ENCODE measurements around the gene ABTB2. TPM values are rescaled to one million over a fixed set of nuclear protein-coding genes. Genes with fewer than 3 reads are reported as not detected.

Gene ABTB2
- total and polyA plus RNA-seq, 2 experiments from 2014 or later: 2.6 to 12.1 TPM

DNA sequence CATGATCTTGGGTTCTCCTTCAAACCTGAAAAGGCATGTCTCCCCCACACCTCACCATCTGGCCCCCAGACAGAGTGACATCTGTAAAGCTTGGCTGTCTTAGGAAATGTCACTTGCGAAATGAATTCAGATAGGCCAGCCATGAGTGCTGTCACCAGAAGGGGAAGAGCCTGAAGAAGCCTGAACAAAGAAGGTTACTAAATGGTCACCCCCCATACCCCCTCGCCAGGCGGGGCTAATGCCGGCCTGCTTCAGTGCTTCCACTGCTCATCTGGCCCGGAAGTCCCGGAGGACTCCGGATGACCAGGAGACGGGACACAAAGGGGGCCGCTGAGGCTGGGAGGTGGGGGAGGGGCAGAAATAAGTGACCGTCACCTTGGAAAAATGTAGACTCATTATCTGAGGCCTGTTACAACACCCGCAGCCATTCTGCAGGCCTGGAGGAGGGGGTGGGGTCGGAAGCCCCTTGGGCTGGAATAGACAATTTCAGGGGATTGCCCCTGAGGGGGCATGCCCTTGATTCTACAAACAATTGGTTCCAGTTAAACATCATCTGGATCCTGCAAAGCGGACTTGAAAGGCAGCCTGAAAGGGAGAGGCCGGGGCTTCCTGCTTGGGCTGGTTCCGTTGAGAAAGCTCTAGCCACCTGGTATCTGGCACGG lies 209.2 kb downstream of the ABTB2 start (continued):
- TF ChIP-seq JUNB (IDR thresholded peaks at IDR 0.05; ENCODE audit: unreplicated experiment) (no peak), EZH2phosphoT487 (IDR thresholded peaks at IDR 0.05; ENCODE audit: unreplicated experiment) (no peak), REST (IDR thresholded peaks at IDR 0.05; ENCODE audit: unreplicated experiment) (no peak), ZNF331 (CRISPR knock-in tag; IDR thresholded peaks at IDR 0.05; ENCODE audit: low read depth) (no peak), EZH2 (IDR thresholded peaks at IDR 0.05; ENCODE audit: low read depth, unreplicated experiment) (no peak), ZNF114 (CRISPR knock-in tag; IDR thresholded peaks at IDR 0.05) (no peak)
- TF ChIP-seq, protein P1, sequence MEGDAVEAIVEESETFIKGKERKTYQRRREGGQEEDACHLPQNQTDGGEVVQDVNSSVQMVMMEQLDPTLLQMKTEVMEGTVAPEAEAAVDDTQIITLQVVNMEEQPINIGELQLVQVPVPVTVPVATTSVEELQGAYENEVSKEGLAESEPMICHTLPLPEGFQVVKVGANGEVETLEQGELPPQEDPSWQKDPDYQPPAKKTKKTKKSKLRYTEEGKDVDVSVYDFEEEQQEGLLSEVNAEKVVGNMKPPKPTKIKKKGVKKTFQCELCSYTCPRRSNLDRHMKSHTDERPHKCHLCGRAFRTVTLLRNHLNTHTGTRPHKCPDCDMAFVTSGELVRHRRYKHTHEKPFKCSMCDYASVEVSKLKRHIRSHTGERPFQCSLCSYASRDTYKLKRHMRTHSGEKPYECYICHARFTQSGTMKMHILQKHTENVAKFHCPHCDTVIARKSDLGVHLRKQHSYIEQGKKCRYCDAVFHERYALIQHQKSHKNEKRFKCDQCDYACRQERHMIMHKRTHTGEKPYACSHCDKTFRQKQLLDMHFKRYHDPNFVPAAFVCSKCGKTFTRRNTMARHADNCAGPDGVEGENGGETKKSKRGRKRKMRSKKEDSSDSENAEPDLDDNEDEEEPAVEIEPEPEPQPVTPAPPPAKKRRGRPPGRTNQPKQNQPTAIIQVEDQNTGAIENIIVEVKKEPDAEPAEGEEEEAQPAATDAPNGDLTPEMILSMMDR (conservative IDR thresholded peaks at IDR 0.05; ENCODE audit: low read depth in 2 of 2): no peak

- Mint-ChIP-seq H3K4me1 (peaks cover 3% of the 10 kb centered on the region; the same call in 1 of the 3 replicates), H3K27me3 (ENCODE audit: insufficient read depth, low read depth, poor library complexity) (peaks cover 14% of the 10 kb centered on the region), H3K9me3 (no peaks in the 10 kb centered on the region; the same call in 2 of the 3 replicates), H3K27ac (no peak overlapping the region), H3K4me3 (no peak overlapping the region), H3K36me3 (ENCODE audit: low read depth) (peaks cover 68% of the 10 kb centered on the region)
- H3K36me3 ChIP-seq (ENCODE audit: insufficient read depth): peaks cover 29% of the 10 kb centered on the region
- no peak overlapping the region for H3K4me3 ChIP-seq
- H3F3A ChIP-seq (replicated peaks; ENCODE audit: low read depth): 0 out of 2 replicates have a peak, but pooled peaks cover 5% of the 10 kb centered on the region
- no peaks in the 10 kb centered on the region for H3K9me2 ChIP-seq (ENCODE audit: insufficient read depth)
- no peak overlapping the region for H3K4me2 ChIP-seq
- H3K27ac ChIP-seq (ENCODE audit: low read depth): no peak overlapping the region
- H3K27me3 ChIP-seq (ENCODE audit: insufficient read depth): no peaks in the 10 kb centered on the region
- no peaks in the 10 kb centered on the region for H3K79me2 ChIP-seq (replicated peaks; ENCODE audit: insufficient read depth)
- H2AFZ ChIP-seq: no peak overlapping the region
- ATAC-seq (no peak), DNase-seq (ENCODE audit: low spot score) (no peak)
- peaks cover 5% of the 10 kb centered on the region; the same call in 1 of the 2 replicates for H4K20me1 ChIP-seq (replicated peaks; ENCODE audit: insufficient read depth)
- no peaks in the 10 kb centered on the region for H3K4me1 ChIP-seq (ENCODE audit: insufficient read depth)
- no peak for TF ChIP-seq ZNF114 (CRISPR knock-in tag; IDR thresholded peaks at IDR 0.05)
- TF ChIP-seq STAT1 (IDR thresholded peaks at IDR 0.05; ENCODE audit: unreplicated experiment): no peak
- TF ChIP-seq, protein P2, sequence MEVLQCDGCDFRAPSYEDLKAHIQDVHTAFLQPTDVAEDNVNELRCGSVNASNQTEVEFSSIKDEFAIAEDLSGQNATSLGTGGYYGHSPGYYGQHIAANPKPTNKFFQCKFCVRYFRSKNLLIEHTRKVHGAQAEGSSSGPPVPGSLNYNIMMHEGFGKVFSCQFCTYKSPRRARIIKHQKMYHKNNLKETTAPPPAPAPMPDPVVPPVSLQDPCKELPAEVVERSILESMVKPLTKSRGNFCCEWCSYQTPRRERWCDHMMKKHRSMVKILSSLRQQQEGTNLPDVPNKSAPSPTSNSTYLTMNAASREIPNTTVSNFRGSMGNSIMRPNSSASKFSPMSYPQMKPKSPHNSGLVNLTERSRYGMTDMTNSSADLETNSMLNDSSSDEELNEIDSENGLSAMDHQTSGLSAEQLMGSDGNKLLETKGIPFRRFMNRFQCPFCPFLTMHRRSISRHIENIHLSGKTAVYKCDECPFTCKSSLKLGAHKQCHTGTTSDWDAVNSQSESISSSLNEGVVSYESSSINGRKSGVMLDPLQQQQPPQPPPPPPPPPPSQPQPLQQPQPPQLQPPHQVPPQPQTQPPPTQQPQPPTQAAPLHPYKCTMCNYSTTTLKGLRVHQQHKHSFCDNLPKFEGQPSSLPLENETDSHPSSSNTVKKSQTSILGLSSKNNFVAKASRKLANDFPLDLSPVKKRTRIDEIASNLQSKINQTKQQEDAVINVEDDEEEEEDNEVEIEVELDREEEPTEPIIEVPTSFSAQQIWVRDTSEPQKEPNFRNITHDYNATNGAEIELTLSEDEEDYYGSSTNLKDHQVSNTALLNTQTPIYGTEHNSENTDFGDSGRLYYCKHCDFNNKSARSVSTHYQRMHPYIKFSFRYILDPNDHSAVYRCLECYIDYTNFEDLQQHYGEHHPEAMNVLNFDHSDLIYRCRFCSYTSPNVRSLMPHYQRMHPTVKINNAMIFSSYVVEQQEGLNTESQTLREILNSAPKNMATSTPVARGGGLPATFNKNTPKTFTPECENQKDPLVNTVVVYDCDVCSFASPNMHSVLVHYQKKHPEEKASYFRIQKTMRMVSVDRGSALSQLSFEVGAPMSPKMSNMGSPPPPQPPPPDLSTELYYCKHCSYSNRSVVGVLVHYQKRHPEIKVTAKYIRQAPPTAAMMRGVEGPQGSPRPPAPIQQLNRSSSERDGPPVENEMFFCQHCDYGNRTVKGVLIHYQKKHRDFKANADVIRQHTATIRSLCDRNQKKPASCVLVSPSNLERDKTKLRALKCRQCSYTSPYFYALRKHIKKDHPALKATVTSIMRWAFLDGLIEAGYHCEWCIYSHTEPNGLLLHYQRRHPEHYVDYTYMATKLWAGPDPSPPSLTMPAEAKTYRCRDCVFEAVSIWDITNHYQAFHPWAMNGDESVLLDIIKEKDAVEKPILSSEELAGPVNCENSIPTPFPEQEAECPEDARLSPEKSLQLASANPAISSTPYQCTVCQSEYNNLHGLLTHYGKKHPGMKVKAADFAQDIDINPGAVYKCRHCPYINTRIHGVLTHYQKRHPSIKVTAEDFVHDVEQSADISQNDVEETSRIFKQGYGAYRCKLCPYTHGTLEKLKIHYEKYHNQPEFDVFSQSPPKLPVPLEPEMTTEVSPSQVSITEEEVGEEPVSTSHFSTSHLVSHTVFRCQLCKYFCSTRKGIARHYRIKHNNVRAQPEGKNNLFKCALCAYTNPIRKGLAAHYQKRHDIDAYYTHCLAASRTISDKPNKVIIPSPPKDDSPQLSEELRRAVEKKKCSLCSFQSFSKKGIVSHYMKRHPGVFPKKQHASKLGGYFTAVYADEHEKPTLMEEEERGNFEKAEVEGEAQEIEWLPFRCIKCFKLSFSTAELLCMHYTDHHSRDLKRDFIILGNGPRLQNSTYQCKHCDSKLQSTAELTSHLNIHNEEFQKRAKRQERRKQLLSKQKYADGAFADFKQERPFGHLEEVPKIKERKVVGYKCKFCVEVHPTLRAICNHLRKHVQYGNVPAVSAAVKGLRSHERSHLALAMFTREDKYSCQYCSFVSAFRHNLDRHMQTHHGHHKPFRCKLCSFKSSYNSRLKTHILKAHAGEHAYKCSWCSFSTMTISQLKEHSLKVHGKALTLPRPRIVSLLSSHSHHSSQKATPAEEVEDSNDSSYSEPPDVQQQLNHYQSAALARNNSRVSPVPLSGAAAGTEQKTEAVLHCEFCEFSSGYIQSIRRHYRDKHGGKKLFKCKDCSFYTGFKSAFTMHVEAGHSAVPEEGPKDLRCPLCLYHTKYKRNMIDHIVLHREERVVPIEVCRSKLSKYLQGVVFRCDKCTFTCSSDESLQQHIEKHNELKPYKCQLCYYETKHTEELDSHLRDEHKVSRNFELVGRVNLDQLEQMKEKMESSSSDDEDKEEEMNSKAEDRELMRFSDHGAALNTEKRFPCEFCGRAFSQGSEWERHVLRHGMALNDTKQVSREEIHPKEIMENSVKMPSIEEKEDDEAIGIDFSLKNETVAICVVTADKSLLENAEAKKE (CRISPR knock-in tag; IDR thresholded peaks at IDR 0.05): no peak
- TF ChIP-seq ZNF331 (CRISPR knock-in tag; IDR thresholded peaks at IDR 0.05; ENCODE audit: low read depth): no peak
- TF ChIP-seq POLR2AphosphoS5 (IDR thresholded peaks at IDR 0.05; ENCODE audit: low read depth): no peak
- TF ChIP-seq, protein P1 (conservative IDR thresholded peaks at IDR 0.05; ENCODE audit: low read depth in 2 of 2): no peak
- TF ChIP-seq EZH2 (IDR thresholded peaks at IDR 0.05; ENCODE audit: low read depth, unreplicated experiment): no peak
These were observed 210.2 kb downstream of the ABTB2 start for GRCh38 chr11:34147581-34147980.

Measured in GM23338 (cell line).